BE2C (cell line): ENCODE measurements around the gene LPXN.

Experiments
- DNase-seq: peaks from one replicate; pipeline ENCODE4 v3.0.0-alpha.2; 2020
- H3K27me3 ChIP-seq: fragments of 250-450 bp; sonication (Bioruptor Pico); 2 replicates; pipeline ENCODE4 v1.5.1; 2020; ENCODE audit warnings: mild to moderate bottlenecking
- H3K36me3 ChIP-seq: fragments of 250-450 bp; sonication (Bioruptor Pico); 2 replicates; pipeline ENCODE4 v1.5.1; 2020; ENCODE audit warnings: mild to moderate bottlenecking
- H3K4me1 ChIP-seq: fragments of 250-450 bp; sonication (Bioruptor Pico); 2 replicates; pipeline ENCODE4 v1.5.1; 2020
- H3K4me3 ChIP-seq: 2 replicates; pipeline ENCODE4 v1.5.1; 2011; ENCODE audit warnings: low read depth, low read length
- H3K9me3 ChIP-seq: fragments of 250-450 bp; sonication (Bioruptor Pico); 2 replicates; pipeline ENCODE4 v1.5.1; 2020
- TF ChIP-seq, protein P1 (sequence below): IDR thresholded peaks from 2 replicates; pipeline ENCODE4 v1.5.1; 2012; ENCODE audit warnings: mild to moderate bottlenecking, low read depth, low read length

Gene LPXN

DNA sequence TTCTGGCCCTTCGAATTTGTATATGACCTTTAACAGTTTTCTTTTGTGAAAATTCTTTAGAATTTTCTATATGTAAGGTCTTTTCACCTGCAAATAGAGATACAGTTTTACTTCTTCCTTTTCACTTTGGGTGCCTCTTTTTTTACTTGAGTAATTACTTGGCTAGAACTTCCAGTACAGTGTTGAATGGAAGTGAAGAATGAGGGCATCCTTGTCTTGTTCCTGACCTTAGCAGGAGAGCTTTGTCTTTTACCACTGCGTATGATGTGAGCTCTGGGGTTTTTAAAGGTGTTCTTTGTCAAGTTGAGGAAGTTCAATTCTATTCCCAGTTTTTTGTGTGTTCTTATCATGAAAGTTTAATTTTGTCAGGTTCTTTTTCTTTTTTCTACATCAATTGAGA is 24.9 kb upstream of the LPXN start:
- Histone ChIP-seq H3K27me3 (no peaks in the 10 kb centered on the region), H3K36me3 (no peaks in the 10 kb centered on the region), H3K4me1 (no peaks in the 10 kb centered on the region), H3K9me3 (no peaks in the 10 kb centered on the region), H3K4me3 (no peak overlapping the region)
- DNase-seq: no peak
- TF ChIP-seq, protein P1, sequence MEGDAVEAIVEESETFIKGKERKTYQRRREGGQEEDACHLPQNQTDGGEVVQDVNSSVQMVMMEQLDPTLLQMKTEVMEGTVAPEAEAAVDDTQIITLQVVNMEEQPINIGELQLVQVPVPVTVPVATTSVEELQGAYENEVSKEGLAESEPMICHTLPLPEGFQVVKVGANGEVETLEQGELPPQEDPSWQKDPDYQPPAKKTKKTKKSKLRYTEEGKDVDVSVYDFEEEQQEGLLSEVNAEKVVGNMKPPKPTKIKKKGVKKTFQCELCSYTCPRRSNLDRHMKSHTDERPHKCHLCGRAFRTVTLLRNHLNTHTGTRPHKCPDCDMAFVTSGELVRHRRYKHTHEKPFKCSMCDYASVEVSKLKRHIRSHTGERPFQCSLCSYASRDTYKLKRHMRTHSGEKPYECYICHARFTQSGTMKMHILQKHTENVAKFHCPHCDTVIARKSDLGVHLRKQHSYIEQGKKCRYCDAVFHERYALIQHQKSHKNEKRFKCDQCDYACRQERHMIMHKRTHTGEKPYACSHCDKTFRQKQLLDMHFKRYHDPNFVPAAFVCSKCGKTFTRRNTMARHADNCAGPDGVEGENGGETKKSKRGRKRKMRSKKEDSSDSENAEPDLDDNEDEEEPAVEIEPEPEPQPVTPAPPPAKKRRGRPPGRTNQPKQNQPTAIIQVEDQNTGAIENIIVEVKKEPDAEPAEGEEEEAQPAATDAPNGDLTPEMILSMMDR: no peak

DNA sequence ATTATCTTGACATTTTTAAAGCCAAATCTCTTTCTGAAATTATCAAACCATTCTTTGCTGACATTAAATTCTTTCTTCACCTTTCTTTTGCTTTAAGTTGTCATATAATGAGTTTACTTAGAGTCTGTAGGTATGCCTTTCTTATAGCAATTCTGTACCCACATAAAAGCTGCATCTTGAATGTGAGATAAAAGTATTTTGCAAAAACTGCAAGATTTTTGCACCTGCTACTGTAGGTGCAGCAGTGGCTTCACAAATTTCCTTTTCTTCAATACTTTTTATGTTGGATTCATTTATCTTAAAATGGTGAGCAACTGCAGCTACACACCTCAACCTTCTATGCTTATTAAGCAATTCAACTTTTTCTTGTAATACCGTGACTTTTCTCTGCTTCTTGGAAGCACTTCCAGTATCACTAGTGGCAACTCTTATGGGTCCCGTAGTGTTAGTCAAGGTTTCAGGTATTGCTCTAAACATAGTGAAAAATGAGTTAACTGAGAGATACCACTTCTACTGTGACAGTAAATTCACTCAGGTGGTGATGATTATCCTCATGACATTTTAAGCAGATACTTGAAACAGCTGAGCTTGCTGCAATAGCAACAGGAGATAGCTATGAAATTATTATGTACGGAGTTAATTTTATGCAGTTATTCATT is 22.0 kb upstream of the LPXN start:
- no peaks in the 10 kb centered on the region for H3K9me3 ChIP-seq
- H3K4me1 ChIP-seq: no peaks in the 10 kb centered on the region
- H3K27me3 ChIP-seq: no peaks in the 10 kb centered on the region
- no peak overlapping the region for H3K4me3 ChIP-seq
- peaks cover 1% of the 10 kb centered on the region; the same call in 1 of the 2 replicates for H3K36me3 ChIP-seq
- TF ChIP-seq, protein P1: no peak
- no peak for DNase-seq

DNA sequence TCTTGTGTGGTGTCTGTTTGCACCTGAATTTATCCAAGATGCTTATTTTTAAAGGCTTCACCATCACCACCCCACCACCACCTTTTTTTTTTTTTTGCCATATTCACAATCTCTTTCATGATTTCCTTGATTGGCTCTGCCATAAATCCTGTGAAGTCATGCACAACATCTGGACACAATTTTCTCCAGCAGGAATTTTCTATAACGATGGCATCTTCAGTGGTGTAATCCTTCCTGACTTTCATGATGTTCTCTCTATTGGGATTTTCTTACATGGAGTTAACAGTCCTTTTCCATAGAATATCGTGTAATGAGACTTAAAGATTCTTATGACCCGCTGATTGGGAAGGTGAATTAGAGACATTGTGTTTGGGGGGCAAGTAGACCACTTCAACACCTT is 21.0 kb upstream of the LPXN start:
- DNase-seq: no peak
- Histone ChIP-seq H3K4me3 (no peak overlapping the region), H3K36me3 (peaks cover 6% of the 10 kb centered on the region; the same call in 1 of the 2 replicates), H3K9me3 (no peaks in the 10 kb centered on the region), H3K4me1 (no peaks in the 10 kb centered on the region), H3K27me3 (no peaks in the 10 kb centered on the region)
- TF ChIP-seq, protein P1: no peak

DNA sequence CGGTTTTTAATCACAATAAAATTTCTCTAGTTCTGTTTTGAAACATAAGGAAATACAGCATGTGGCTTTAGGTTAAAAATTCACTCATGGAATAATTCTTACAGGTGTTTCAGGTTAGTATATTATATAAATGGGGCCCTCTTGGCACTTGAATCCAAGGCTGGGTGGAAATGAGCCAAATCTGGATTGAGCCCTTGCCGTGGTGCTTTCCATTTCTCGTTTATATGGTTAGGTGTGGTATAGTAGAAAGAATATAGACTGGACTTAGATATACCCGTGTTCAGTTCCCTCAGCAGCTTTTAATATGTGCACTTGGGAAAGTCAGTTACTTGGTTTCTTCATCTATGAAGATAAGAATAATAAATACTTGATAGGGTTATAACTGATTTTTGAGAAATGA is 19.2 kb upstream of the LPXN start:
- TF ChIP-seq, protein P1: no peak
- Histone ChIP-seq H3K27me3 (no peaks in the 10 kb centered on the region), H3K36me3 (peaks cover 6% of the 10 kb centered on the region; the same call in 1 of the 2 replicates), H3K4me1 (no peaks in the 10 kb centered on the region), H3K4me3 (no peak overlapping the region), H3K9me3 (no peaks in the 10 kb centered on the region)
- DNase-seq: no peak

DNA sequence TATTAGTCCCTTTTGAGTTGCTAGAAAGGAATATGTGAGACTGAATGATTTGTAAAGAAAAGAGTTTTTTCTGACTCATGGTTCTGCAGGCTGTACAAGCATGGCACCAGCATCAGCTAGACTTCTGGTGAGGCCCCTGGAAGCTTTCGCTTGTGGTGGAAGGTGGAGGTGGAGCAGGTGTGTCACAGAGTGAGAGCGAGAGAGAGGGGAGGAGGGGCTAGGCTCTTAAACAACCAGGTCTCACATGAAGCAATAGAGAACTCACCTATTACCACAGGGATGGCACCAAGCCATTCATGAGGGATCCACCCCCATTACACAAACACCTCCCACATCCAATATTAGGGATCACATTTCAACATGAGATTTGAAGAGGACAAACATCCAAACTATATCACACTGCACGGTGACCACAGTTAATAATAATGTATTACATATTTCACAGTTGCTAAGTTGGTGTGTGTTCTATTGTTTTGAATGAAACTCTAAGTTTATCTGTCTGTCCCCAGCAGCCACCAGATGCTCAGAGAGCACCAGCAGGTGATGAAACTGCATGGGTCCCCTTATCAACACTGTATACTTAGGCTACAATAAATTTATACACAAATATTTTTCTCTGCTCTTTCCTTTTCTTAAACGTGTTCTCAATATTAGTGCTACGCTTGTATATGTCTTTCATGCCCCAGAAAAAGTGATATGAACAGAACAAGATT is 17.3 kb upstream of the LPXN start:
- Histone ChIP-seq H3K27me3 (no peaks in the 10 kb centered on the region), H3K4me1 (no peaks in the 10 kb centered on the region), H3K9me3 (no peaks in the 10 kb centered on the region), H3K4me3 (no peak overlapping the region), H3K36me3 (peaks cover 6% of the 10 kb centered on the region; the same call in 1 of the 2 replicates)
- TF ChIP-seq, protein P1: no peak
- DNase-seq: no peak

DNA sequence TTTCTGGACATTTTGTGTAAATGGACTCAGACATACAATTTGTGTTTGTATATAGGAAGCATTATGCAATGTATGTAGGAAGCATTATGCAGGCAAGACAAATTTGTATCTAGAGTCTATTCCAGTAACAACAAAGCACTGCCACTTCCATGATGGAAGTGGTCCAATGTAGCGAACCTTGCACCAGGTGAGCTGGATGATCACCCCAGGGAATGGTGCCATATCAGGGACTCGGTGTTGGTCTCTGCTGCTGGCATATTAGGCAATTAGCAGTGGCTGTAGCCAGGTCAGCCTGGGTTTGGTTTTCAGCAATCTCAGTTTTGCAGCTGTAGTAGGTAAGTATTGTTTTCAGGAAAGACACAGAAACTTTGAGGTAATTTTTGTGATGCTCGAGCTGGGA is 16.0 kb upstream of the LPXN start:
- H3K4me3 ChIP-seq: no peak overlapping the region
- TF ChIP-seq, protein P1: no peak
- H3K27me3 ChIP-seq: no peaks in the 10 kb centered on the region
- H3K36me3 ChIP-seq: peaks cover 6% of the 10 kb centered on the region
- no peaks in the 10 kb centered on the region for H3K9me3 ChIP-seq
- H3K4me1 ChIP-seq: no peaks in the 10 kb centered on the region
- DNase-seq: no peak
